T-cell (primary cell): ENCODE results near the gene GRIK4. TPM values are rescaled to one million over a fixed set of nuclear protein-coding genes. Genes with fewer than 3 reads are reported as not detected.

Experiments
- ATAC-seq, 4 experiments: fragments of 200-7000 bp in 3 of 4; fragments of 150-1000 bp in 1 of 4; cut with Tn5 transposase; replicated peaks in 1 of 4; 1 replicate in 3 of 4; 2 replicates in 1 of 4; pipeline ENCODE4 v1.10.0; 2021; ENCODE audit warnings: moderate library complexity in 3 of 4, mild to moderate bottlenecking in 2 of 4, moderate number of reproducible peaks in 1 of 4
- CTCF ChIA-PET, 2 donors: fragments of 300-600 bp; sonication (Branson Sonifier 250); formaldehyde crosslinking; loops; one replicate each; lab custom pipeline; 2022; ENCODE audit warnings: antibody characterized with exemption in 2 of 2; lab: Charles Lee
- POLR2A ChIA-PET, 2 donors: fragments of 300-600 bp; sonication (Branson Sonifier 250); formaldehyde crosslinking; loops; one replicate each; lab custom pipeline; 2022; ENCODE audit warnings: antibody characterized with exemption in 2 of 2; lab: Charles Lee
- DNase-seq, 35 experiments: peaks; one replicate each; pipeline versions ENCODE4 v3.0.0 to v3.0.0-alpha.2; 2013 to 2023
- H3K27ac ChIP-seq: one replicate; pipeline ENCODE4 v1.5.1; 2013; ENCODE audit warnings: low read length
- H3K27me3 ChIP-seq, 2 experiments: replicated peaks in 1 of 2; 1 replicate in 1 of 2; 2 replicates in 1 of 2; pipeline versions ENCODE4 v1.6.1 to v1.7.0; 2013; ENCODE audit warnings: low read length in 1 of 2, mixed read lengths in 1 of 2; ENCODE audit not compliant: control insufficient read depth in 2 of 2, insufficient read depth in 2 of 2; ENCODE audit errors: extremely low read depth in 1 of 2
- H3K36me3 ChIP-seq, 2 donors: 1 replicate in 1 of 2; 2 replicates in 1 of 2; pipeline versions ENCODE4 v1.6.1 to v1.7.0; 2013; ENCODE audit warnings: low read length in 1 of 2; ENCODE audit not compliant: control insufficient read depth in 2 of 2, insufficient read depth in 1 of 2; ENCODE audit errors: extremely low read depth in 1 of 2
- H3K4me1 ChIP-seq, 2 experiments: 1 replicate in 1 of 2; 2 replicates in 1 of 2; pipeline versions ENCODE4 v1.6.1 to v1.7.0; 2013; ENCODE audit warnings: low read length in 2 of 2, mixed read lengths in 1 of 2; ENCODE audit not compliant: insufficient read depth in 2 of 2, control insufficient read depth in 1 of 2; ENCODE audit errors: extremely low read depth in 1 of 2
- H3K4me3 ChIP-seq, 2 donors: 1 replicate in 1 of 2; 2 replicates in 1 of 2; pipeline versions ENCODE4 v1.5.1 to v1.7.0; 2013; ENCODE audit warnings: mild to moderate bottlenecking in 2 of 2, low read length in 1 of 2, moderate library complexity in 1 of 2; ENCODE audit not compliant: control insufficient read depth in 1 of 2; ENCODE audit errors: extremely low read depth in 1 of 2
- H3K9me3 ChIP-seq: 2 replicates; pipeline ENCODE4 v1.7.0; 2013
- H3K27ac Mint-ChIP-seq, 2 donors: one replicate each; pipeline ENCODE4 v1.8.0; 2020 to 2021; ENCODE audit warnings: mild to moderate bottlenecking in 2 of 2, mixed read lengths in 2 of 2
- H3K27me3 Mint-ChIP-seq, 2 donors: one replicate each; pipeline ENCODE4 v1.8.0; 2021 to 2022; ENCODE audit warnings: mixed read lengths in 2 of 2
- H3K36me3 Mint-ChIP-seq: one replicate; pipeline ENCODE4 v1.8.0; 2021; ENCODE audit warnings: mixed read lengths
- H3K4me1 Mint-ChIP-seq, 3 donors: one replicate each; pipeline ENCODE4 v1.8.0; 2020 to 2022; ENCODE audit warnings: mixed read lengths in 3 of 3, mild to moderate bottlenecking in 1 of 3
- H3K4me3 Mint-ChIP-seq, 3 donors: one replicate each; pipeline ENCODE4 v1.8.0; 2020 to 2022; ENCODE audit warnings: mild to moderate bottlenecking in 3 of 3, mixed read lengths in 3 of 3, moderate library complexity in 3 of 3
- H3K9me3 Mint-ChIP-seq, 3 donors: one replicate each; pipeline ENCODE4 v1.8.0; 2020 to 2022; ENCODE audit warnings: mixed read lengths in 3 of 3
- WGBS: methylation state at CpG from one replicate; pipeline ENCODE4 v1.1.5; 2013; ENCODE audit warnings: missing lambda C conversion rate; ENCODE audit not compliant: insufficient coverage; 5-methylcytosine and 5-hydroxymethylcytosine counted together
- total RNA-seq, 35 experiments: library from RNA in 6 of 35; stranded (reverse) in 6 of 35; fragments of 120-200 nt in 1 of 35; gene quantifications; one replicate each; pipeline versions ENCODE4 v1.2.1 to v1.2.4 and lab custom pipeline; 2013 to 2026

GRIK4 gene
- total RNA-seq, 5 donors from 2014 or later (not counting 1 experiment from before 2014, with no cell fraction given): 0.09 TPM; not detected in 4

GRCh38 chr11:120798854-120799253 is 287.3 kb downstream of the GRIK4 start:
- Histone ChIP-seq H3K4me3 (no peak overlapping the region), H3K27ac (no peak overlapping the region), H3K36me3 (no peaks in the 10 kb centered on the region), H3K27me3 (peaks cover 0 to 21% of the 10 kb centered on the region in 2 experiments), H3K4me1 (no peaks in the 10 kb centered on the region), H3K9me3 (no peaks in the 10 kb centered on the region)
- no peaks in the 10 kb centered on the region for H3K9me3 Mint-ChIP-seq
- no peak overlapping the region for H3K4me3 Mint-ChIP-seq
- no CpG with 5 or more reads among the region's 3 CpGs for whole genome bisulfite sequencing
- DNase-seq (no peak), ATAC-seq (no peak)
- POLR2A ChIA-PET: no interaction called here
- peaks cover 13 to 19% of the 10 kb centered on the region in 2 donors for H3K27me3 Mint-ChIP-seq
- CTCF ChIA-PET: no interaction called here
- H3K27ac Mint-ChIP-seq: no peak overlapping the region
- H3K4me1 Mint-ChIP-seq: peaks cover 0 to 5% (median 2%) of the 10 kb centered on the region in 3 donors
- H3K36me3 Mint-ChIP-seq: no peaks in the 10 kb centered on the region

- peaks cover 13 to 24% of the 10 kb centered on the region in 2 donors for H3K27me3 Mint-ChIP-seq
- no peaks in the 10 kb centered on the region for H3K9me3 ChIP-seq
- H3K4me1 ChIP-seq: no peaks in the 10 kb centered on the region
- DNase-seq (no peak), ATAC-seq (no peak)
- peaks cover 0 to 16% of the 10 kb centered on the region in 2 experiments for H3K27me3 ChIP-seq
- H3K36me3 Mint-ChIP-seq: no peaks in the 10 kb centered on the region
- no peaks in the 10 kb centered on the region for H3K9me3 Mint-ChIP-seq
- no peak overlapping the region for H3K27ac ChIP-seq
- ChIA-PET POLR2A (no interaction called here), CTCF (no interaction called here)
- no peak overlapping the region for H3K27ac Mint-ChIP-seq
- WGBS: 37% methylated on average over 5 of the region's 7 CpGs
- H3K36me3 ChIP-seq: no peaks in the 10 kb centered on the region
- H3K4me1 Mint-ChIP-seq: peaks cover 0 to 5% (median 2%) of the 10 kb centered on the region in 3 donors
- no peak overlapping the region for H3K4me3 Mint-ChIP-seq
- H3K4me3 ChIP-seq: no peak overlapping the region
These were observed 288.7 kb downstream of the GRIK4 start for GRCh38 chr11:120800206-120800605.

DNA sequence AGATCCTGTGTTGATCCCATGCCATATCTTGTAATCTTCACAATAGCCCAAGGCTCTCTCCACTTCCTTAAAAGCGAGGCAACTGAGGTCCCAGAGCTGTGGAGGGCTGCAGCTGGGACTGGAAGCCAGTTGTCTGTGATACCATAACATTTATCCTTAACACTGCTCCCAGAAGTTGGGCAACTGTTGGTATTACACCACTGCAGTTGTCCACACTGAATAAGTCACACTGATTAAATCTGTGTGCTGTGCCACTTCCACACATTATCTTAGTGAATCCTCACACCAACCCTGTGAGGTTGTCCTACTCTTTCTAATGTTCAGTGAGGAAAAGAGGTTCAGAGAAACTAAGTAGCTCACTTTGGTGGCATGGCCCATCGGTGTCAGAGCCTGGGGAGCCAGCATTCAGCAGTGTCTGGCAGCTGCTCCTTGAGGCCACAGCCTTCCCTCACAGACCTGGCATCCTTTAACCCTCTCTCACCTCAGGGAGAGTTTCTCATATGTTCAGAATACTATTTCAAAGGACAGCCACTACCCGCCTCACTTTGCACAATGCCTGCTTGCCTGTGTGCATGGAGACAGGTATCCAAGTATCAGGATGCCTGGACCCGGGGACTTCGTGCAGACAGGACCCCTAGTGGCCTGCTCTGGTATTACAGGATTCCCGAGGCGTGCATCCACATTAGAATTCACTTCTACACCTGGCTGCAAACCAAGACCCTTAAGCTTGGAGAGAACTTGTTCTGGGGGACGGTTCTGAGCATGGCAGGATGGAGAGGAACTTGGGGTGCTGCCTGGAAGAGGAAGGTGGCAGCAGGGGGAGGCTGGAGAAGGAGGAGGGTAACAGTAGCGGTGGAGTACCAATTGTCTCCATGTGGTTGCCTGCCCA is 290.5 kb downstream of the GRIK4 start:
- peak overlapping the region in 1 of 2 donors; percentile 79 for H3K27ac Mint-ChIP-seq
- H3K27ac ChIP-seq: no peak overlapping the region
- no peaks in the 10 kb centered on the region for H3K9me3 Mint-ChIP-seq
- 67% methylated on average over 3 of the region's 9 CpGs for WGBS
- peaks cover 0 to 9% of the 10 kb centered on the region in 2 experiments for H3K27me3 ChIP-seq
- peaks cover 6 to 32% of the 10 kb centered on the region in 2 donors for H3K27me3 Mint-ChIP-seq
- POLR2A ChIA-PET: no interaction called here
- CTCF ChIA-PET: interaction anchor here (0.6 to 1.1 kb wide), 3 partner anchors 12 to 221 kb away, joined by 3 read pairs; no protein-coding TSS in a partner anchor
- H3K4me1 Mint-ChIP-seq: peaks cover 0 to 5% (median 2%) of the 10 kb centered on the region in 3 donors
- H3K36me3 Mint-ChIP-seq: no peaks in the 10 kb centered on the region
- no peaks in the 10 kb centered on the region for H3K9me3 ChIP-seq
- DNase-seq: peak in 23 of 35 experiments; percentile 3 to 59 (median 24)
- no peak overlapping the region for H3K4me3 Mint-ChIP-seq
- no peaks in the 10 kb centered on the region for H3K4me1 ChIP-seq
- H3K4me3 ChIP-seq: no peak overlapping the region
- no peak for ATAC-seq
- H3K36me3 ChIP-seq: no peaks in the 10 kb centered on the region

DNA sequence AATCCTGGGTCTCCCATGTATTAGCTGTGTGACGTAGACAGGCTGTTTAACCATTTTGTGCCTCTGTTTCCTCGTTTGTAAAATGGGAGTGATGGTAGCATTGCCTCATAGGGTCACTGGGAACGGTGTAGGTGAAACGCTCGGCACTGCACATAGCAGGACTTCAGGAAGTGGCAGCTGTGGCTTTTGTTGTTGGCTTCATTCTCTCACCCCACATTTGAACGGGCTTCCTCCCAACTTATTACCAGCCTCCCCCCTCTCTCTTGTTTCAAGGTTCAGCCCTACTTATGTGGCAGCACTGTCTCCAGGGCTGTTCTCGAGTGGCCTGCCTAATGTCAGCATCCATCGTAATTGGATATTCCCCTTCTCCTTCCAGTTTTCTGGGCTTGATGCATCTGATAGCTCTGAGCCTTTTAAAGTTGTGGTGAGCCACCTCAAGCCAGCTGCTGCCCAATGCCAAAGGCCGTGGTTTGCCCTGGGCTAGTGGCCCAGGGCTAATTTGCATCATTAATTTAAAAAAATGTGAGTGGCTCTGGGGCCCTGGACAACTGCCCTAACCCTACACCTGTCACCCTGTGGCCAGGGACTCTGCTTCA is 294.5 kb downstream of the GRIK4 start:
- DNase-seq: no peak
- no peak overlapping the region for H3K4me3 ChIP-seq
- Mint-ChIP-seq H3K36me3 (no peaks in the 10 kb centered on the region), H3K4me1 (peaks cover 0 to 5% (median 2%) of the 10 kb centered on the region in 3 donors), H3K9me3 (no peaks in the 10 kb centered on the region), H3K27ac (no peak overlapping the region), H3K27me3 (peaks cover 13 to 28% of the 10 kb centered on the region in 2 donors), H3K4me3 (no peak overlapping the region)
- H3K27me3 ChIP-seq: peaks cover 0 to 17% of the 10 kb centered on the region in 2 experiments
- no peak overlapping the region for H3K27ac ChIP-seq
- no peaks in the 10 kb centered on the region for H3K9me3 ChIP-seq
- H3K36me3 ChIP-seq: no peaks in the 10 kb centered on the region
- CTCF ChIA-PET: no interaction called here
- POLR2A ChIA-PET: no interaction called here
- no peaks in the 10 kb centered on the region for H3K4me1 ChIP-seq
- no peak for ATAC-seq
- 34% methylated on average over 4 of the region's 9 CpGs for WGBS

DNA sequence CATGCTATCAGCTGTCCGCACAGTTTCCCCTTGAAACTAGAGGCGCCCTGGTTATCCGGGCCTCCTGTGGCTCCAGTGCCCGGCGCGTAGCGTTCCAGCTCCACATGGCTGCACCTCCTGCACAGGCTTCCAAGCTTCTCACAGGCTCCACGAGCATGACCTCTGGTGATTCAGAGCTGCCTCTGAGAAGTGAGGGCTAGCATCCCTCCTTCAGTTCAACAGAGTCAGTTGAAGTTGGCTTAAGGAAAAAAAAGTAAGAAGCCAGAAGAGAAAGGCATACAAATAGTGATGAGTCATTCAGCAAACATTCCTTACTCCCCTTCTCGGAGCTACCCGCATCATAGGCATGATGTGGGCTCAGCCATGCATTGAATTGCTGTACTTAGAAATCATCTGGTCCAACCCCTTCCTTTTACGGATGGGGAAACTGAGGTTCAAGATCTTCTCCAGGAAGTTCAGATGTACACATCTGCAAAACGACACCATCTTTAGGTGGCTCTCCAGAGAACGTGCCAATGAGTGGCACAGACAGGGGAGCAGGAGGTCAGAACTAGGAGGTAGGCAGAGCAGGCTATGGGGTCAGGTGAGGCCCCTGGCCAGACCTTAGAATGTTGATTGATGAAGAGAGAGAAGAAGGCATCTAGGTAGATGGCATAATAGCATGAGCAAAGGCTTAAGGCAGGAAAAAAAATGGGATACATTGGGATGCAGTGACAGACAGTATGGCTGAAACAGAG is 296.0 kb downstream of the GRIK4 start:
- POLR2A ChIA-PET: no interaction called here
- no peak overlapping the region for H3K27ac Mint-ChIP-seq
- peaks cover 8 to 17% of the 10 kb centered on the region in 2 donors for H3K27me3 Mint-ChIP-seq
- no peak overlapping the region for H3K4me3 ChIP-seq
- H3K4me3 Mint-ChIP-seq: no peak overlapping the region
- H3K9me3 Mint-ChIP-seq: no peaks in the 10 kb centered on the region
- ATAC-seq (no peak), DNase-seq (no peak)
- peaks cover 0 to 12% of the 10 kb centered on the region in 2 experiments for H3K27me3 ChIP-seq
- H3K9me3 ChIP-seq: no peaks in the 10 kb centered on the region
- H3K4me1 ChIP-seq: no peaks in the 10 kb centered on the region
- H3K36me3 ChIP-seq: no peaks in the 10 kb centered on the region
- H3K36me3 Mint-ChIP-seq: no peaks in the 10 kb centered on the region
- no peak overlapping the region for H3K27ac ChIP-seq
- CTCF ChIA-PET: interaction anchor here in 1 of 2 donors (0.7 kb wide), 1 partner anchor 10 kb away, joined by 8 read pairs; no protein-coding TSS in a partner anchor
- peaks cover 0 to under 1% (median 0%) of the 10 kb centered on the region in 3 donors for H3K4me1 Mint-ChIP-seq
- WGBS: 94% methylated on average over 8 of the region's 13 CpGs

GRCh38 chr11:120808616-120809050 is 297.1 kb downstream of the GRIK4 start:
- Histone ChIP-seq H3K36me3 (no peaks in the 10 kb centered on the region), H3K27me3 (peaks cover 0 to 13% of the 10 kb centered on the region in 2 experiments), H3K27ac (no peak overlapping the region), H3K4me1 (no peaks in the 10 kb centered on the region), H3K4me3 (no peak overlapping the region), H3K9me3 (no peaks in the 10 kb centered on the region)
- H3K4me3 Mint-ChIP-seq: no peak overlapping the region
- H3K9me3 Mint-ChIP-seq: no peaks in the 10 kb centered on the region
- 82% methylated on average over 5 of the region's 5 CpGs for WGBS
- no peak for DNase-seq
- ChIA-PET CTCF (no interaction called here), POLR2A (interaction anchor here in 1 of 2 donors (0.7 kb wide), 1 partner anchor 26 kb away, joined by 4 read pairs; no protein-coding TSS in a partner anchor)
- no peak overlapping the region for H3K27ac Mint-ChIP-seq
- H3K27me3 Mint-ChIP-seq: peaks cover 10 to 17% of the 10 kb centered on the region in 2 donors
- no peaks in the 10 kb centered on the region for H3K36me3 Mint-ChIP-seq
- no peak for ATAC-seq
- no peaks in the 10 kb centered on the region for H3K4me1 Mint-ChIP-seq
